Sigmoid colon (tissue), 4 donors: ENCODE results near the gene CARS1.

Experiments used
- POLR2A ChIP-seq, 2 donors: fragments of 450-650 bp; IDR thresholded peaks; one replicate each; pipeline ENCODE4 v1.6.1; 2016; ENCODE audit warnings: antibody characterized with exemption in 2 of 2, mild to moderate bottlenecking in 2 of 2, moderate library complexity in 2 of 2
- POLR2AphosphoS5 ChIP-seq, 4 donors: sonication (generic); formaldehyde crosslinking; IDR thresholded peaks; one replicate each; pipeline ENCODE4 v1.6.1; 2017; ENCODE audit warnings: antibody characterized with exemption in 4 of 4

- TF ChIP-seq POLR2AphosphoS5 (IDR thresholded peaks at IDR 0.05) (no peak), POLR2A (IDR thresholded peaks at IDR 0.05) (no peak)
These were observed 37.2 kb downstream of the CARS1 start for GRCh38 chr11:3020011-3020410.
